Stimulated activated CD4-positive, alpha-beta T cell treated with anti-CD3 and anti-CD28 coated beads, Interleukin-4, amount 100 ng/mL, for 4 hours (primary cell): Measurements from ENCODE around the gene ZNF107.
"Not testable (repeated sequence)": the region's sequence is repeated elsewhere in the genome, so short reads cannot be mapped to it uniquely, and the experiment has no call there.

Source experiments
- DNase-seq, 2 experiments: peaks; one replicate each; pipeline ENCODE4 v3.0.0-alpha.2; 2020

Gene ZNF107

GRCh38 chr7:64738403-64738802 lies 72.5 kb downstream of the ZNF107 start:
- not testable (repeated sequence) for DNase-seq

DNA sequence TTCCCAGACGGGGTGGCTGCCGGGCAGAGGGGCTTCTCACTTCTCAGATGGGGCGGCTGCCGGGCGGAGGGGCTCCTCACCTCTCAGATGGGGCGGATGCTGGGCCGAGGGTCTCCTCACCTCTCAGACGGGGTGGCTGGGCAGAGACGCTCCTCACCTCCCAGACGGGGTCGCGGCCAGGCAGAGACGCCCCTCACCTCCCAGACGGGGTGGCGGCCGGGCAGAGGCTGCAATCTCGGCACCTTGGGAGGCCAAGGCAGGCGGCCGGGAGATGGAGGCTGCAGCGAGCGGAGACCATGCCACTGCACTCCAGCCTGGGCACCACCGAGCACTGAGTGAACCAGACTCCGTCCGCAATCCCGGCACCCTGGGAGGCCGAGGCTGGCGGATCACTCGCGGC lies 73.0 kb downstream of the ZNF107 start:
- DNase-seq: not testable (repeated sequence)

DNA sequence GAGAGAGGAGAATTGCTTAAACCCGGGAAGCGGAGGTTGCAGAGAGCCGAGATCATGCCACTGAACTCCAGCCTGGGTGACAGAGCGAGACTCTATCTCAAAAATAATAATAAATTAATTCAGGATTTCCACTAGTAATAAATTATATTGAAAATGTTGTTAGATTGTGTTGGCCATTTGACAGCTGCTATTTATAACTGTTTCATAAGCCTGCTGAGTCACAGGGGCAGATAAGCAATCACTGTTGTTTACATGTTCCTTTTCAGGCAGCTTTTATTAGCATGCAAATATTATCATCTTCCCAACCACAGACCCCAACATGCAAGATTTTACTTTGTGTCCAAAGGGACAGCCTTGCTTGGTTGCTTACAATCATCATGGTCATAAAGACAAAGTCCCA lies 78.7 kb downstream of the ZNF107 start:
- DNase-seq: no peak

DNA sequence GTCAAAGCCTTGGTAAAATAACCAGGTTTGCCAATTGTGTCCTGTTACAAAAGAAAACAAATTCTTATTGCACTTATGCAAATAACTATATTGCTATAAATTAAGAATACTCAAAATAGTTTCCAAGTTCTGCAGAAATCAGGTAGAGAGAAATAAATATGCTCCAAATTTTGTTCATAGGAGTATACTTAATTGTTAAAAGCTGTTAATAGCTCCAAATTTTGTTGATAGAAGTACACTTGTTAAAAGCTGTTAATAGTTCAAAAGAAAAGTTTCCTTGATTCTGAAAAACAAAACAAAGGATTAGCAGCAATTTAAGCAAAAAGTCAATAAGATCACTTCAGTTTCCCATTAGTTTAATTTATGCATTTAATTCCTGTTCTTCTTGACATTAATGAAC lies 81.9 kb downstream of the ZNF107 start:
- DNase-seq: no peak

DNA sequence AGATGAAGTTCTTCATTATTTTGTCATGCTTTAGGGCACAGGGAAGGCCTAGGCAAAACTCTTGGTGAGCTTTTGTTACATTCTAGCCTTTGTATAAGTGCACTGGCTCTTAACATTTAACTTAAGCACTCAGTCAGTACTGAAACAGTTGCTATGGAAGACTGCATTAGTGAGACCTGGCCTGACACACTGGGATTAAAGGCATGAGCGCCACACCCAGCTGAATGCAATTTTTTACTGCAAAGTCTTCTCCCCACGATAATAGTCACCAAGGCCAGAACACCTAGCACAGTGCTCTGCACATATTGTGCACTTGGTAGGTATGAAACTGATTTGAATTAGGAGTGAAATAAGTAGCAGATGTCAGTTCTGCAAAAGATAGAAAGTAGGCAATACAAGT lies 87.1 kb downstream of the ZNF107 start:
- no peak for DNase-seq

- no peak for DNase-seq
Observed at GRCh38 chr7:64755865-64756264, 89.9 kb downstream of the ZNF107 start.

DNA sequence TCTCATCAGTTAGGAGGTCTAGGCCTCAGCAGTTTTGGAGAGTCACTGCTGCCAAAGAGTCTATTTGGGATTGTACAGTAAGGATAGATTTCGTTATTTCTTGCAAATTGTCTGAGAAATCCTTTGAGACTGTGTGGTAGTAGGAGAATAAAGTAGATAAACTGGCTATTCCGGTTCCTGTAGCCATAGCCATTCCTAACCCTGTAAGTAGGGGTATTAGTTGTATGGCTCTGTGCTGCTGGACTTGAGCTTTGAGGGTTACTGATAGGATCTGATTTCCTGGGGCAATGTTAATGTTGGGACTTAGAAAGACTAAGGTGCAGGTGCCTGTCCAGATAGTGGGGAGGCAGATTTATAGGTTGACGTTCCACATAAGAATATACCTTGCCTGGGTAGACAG lies 92.2 kb downstream of the ZNF107 start:
- DNase-seq: no peak
